ENCODE data around the gene YTHDF1. TPM values are rescaled to one million over a fixed set of nuclear protein-coding genes. Genes with fewer than 3 reads are reported as not detected.
"Not testable (repeated sequence)": the region's sequence is repeated elsewhere in the genome, so short reads cannot be mapped to it uniquely, and the experiment has no call there.

YTHDF1 gene
- total and polyA plus RNA-seq, 7 experiments from 2014 or later, result 27.5 to 52.1 (median 42.0) TPM

DNA sequence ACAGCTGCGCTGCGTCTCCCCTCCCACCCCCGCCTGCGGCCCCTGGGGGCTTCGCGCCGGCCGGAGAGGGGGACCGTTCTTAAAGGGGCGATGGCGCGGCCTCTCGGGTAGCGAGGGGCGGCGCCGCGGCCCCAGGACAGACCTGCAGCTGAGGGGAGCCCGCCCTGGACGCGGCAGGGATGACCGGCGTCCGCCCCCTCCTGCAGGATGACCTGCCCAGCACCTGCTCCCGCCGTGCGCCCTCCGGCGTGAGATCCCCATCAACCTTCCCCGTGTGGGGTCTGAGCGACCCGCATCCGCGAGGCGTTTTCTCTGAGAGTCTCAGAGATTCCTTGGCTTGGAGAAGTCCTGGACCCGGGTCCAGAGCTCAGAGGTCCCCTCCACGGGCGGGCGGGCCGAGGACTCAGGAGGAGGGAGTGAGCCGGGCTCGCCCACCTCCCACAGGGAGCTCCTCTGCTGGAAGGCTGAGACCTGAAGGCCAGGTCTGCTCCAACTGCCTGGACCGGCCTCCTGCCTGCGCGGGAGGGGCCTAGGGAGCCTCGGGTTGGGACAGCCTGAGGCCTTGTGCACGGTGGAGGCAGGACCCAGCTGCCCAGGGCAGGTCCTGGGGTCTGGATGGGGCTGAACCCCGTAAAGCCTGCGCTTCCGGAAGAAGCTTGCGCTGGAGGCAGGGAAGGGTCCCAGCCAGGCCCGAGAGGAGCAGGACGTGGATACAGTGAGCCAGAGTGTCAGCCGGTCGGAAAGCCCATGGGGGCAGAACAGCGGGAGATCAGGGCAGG, 38.9 kb upstream of the YTHDF1 start:
- CTCF ChIA-PET, result no interaction called here

DNA sequence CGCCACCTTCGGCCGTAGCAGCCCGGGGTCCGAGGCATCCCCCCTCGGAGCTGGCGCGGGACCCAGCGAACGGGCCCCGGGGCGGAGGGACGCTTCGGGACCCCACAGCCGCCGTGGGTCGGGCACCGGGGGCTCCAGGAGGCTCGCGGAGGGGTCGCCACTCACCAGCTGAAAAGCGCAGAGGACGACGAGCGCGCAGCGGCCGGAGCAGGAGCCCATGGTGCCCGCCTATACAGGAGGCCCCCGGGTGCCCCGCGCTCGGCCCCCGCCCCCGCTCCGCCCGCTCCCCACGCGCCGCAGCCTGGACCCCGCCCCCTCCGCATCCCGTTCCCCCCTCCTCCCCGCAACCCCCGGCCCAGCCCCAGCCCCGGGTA, 38.3 kb upstream of the YTHDF1 start, which contains the start of gene NKAIN4:
Gene NKAIN4 (minus strand): TSS at position 232 of the 374 bp plus-strand sequence. CDS start 13 bp downstream, at position 219.
- peaks cover 46 to 65% (median 50%) of the 10 kb centered on the region in 5 donors for H3K27me3 Mint-ChIP-seq
- intact Hi-C loops (cut with micrococcal nuclease), result no loop called here
- DNase-seq (no peak), ATAC-seq (no peak)
- H3K36me3 Mint-ChIP-seq, result peaks cover 0 to 1% (median 0%) of the 10 kb centered on the region in 5 donors
- CTCF ChIA-PET, result no interaction called here
- peaks cover 0 to 2% (median 0%) of the 10 kb centered on the region in 11 donors for H3K9me3 Mint-ChIP-seq
- H3K27ac Mint-ChIP-seq, result no peak within 1 kb of the TSS
- POLR2A ChIA-PET, result no interaction called here
- H3K27ac ChIP-seq (ENCODE audit: low read depth, low read length), result no peak within 1 kb of the TSS
- H3K4me1 Mint-ChIP-seq, result peaks cover 0 to 9% (median 8%) of the 10 kb centered on the region in 7 donors
- H3K4me3 Mint-ChIP-seq, result peak within 1 kb of the TSS in 7 of 10 donors; percentile 57 to 75 (median 63)
- no peak within 1 kb of the TSS for H3K4me3 ChIP-seq (ENCODE audit: low read length)
- H3K36me3 ChIP-seq (ENCODE audit: control insufficient read depth in 2 of 3, insufficient read depth in 3 of 3, low read length in 3 of 3), result no peaks in the 10 kb centered on the region
- no peaks in the 10 kb centered on the region for H3K27me3 ChIP-seq (ENCODE audit: control insufficient read depth in 2 of 2, insufficient read depth in 2 of 2, low read length in 2 of 2)
- H3K4me1 ChIP-seq (ENCODE audit: control insufficient read depth in 2 of 2, insufficient read depth in 2 of 2, low read length in 2 of 2), result no peaks in the 10 kb centered on the region
- no peaks in the 10 kb centered on the region for H3K9me3 ChIP-seq (ENCODE audit: control insufficient read depth in 2 of 3, low read length in 3 of 3)

More for the DNA sequence above, 38.9 kb upstream of the YTHDF1 start:
- no peaks in the 10 kb centered on the region for H3K27me3 ChIP-seq (ENCODE audit: control insufficient read depth in 2 of 2, insufficient read depth in 2 of 2, low read length in 2 of 2)
- H3K27ac ChIP-seq (ENCODE audit: low read depth, low read length), result no peak overlapping the region
- Mint-ChIP-seq H3K27ac (no peak overlapping the region), H3K4me3 (peak overlapping the region in 7 of 10 donors; percentile 57 to 75 (median 63)), H3K9me3 (peaks cover 0 to 2% (median 0%) of the 10 kb centered on the region in 11 donors), H3K4me1 (peaks cover 0 to 9% (median 8%) of the 10 kb centered on the region in 7 donors), H3K27me3 (peaks cover 45 to 71% (median 50%) of the 10 kb centered on the region in 5 donors), H3K36me3 (peaks cover 0 to 1% (median 0%) of the 10 kb centered on the region in 5 donors)
- H3K4me1 ChIP-seq (ENCODE audit: control insufficient read depth in 2 of 2, insufficient read depth in 2 of 2, low read length in 2 of 2), result no peaks in the 10 kb centered on the region
- POLR2A ChIA-PET, result no interaction called here
- no peaks in the 10 kb centered on the region for H3K9me3 ChIP-seq (ENCODE audit: control insufficient read depth in 2 of 3, low read length in 3 of 3)
- no peak overlapping the region for H3K4me3 ChIP-seq (ENCODE audit: low read length)
- H3K36me3 ChIP-seq (ENCODE audit: control insufficient read depth in 2 of 3, insufficient read depth in 3 of 3, low read length in 3 of 3), result no peaks in the 10 kb centered on the region
- DNase-seq, result no peak
- intact Hi-C loops (cut with micrococcal nuclease), result no loop called here
- no peak for ATAC-seq

DNA sequence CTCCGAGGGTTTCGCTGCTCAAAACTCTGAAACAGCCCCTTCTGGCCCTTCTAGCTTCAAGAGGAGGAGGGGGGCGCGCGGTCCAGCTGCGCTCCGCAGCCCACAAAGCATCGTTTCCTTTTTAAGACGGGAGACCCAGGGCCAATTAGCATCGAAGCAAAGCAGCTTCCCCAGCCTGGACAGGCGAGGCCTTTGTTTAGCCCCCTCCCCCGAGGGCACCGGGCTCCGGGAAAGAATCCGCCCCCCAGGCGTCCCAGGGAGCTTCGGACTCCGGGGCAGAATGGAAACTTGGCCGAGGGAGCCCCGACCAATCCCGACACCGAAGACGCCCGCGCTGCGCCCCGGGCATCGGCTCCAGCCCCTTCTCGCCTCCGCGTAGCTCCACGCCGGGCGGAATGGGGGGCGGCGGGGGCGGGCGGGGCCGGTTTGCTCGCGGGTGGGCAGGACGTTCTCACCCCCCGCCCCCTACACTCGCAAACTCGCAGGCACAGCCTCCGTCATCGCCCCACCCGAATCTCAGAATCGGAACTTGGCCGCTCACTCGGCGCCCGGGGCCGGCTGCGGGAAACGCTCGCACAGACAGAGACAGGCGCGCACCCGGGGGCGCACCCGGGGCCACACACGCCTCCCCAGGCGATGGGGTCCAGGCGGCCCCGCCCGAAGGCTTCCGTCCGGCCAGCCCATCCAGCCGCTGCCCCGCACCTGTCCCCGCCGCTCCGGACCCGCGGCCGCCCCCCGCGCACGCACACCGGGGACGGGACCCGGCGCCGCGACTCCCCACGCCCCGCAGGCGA, 37.7 kb upstream of the YTHDF1 start:
- POLR2A ChIA-PET, result no interaction called here
- no peak overlapping the region for H3K4me3 ChIP-seq (ENCODE audit: low read length)
- CTCF ChIA-PET, result no interaction called here
- Mint-ChIP-seq H3K9me3 (peaks cover 0 to 2% (median 0%) of the 10 kb centered on the region in 11 donors), H3K4me1 (peaks cover 0 to 9% (median 8%) of the 10 kb centered on the region in 7 donors), H3K36me3 (peaks cover 0 to 1% (median 0%) of the 10 kb centered on the region in 5 donors), H3K27ac (no peak overlapping the region), H3K4me3 (peak overlapping the region in 4 of 10 donors; percentile 38 to 67 (median 64)), H3K27me3 (peaks cover 45 to 70% (median 56%) of the 10 kb centered on the region in 5 donors)
- intact Hi-C loops (cut with micrococcal nuclease), result no loop called here
- H3K27ac ChIP-seq (ENCODE audit: low read depth, low read length), result no peak overlapping the region
- H3K36me3 ChIP-seq (ENCODE audit: control insufficient read depth in 2 of 3, insufficient read depth in 3 of 3, low read length in 3 of 3), result no peaks in the 10 kb centered on the region
- no peaks in the 10 kb centered on the region for H3K9me3 ChIP-seq (ENCODE audit: control insufficient read depth in 2 of 3, low read length in 3 of 3)
- H3K27me3 ChIP-seq (ENCODE audit: control insufficient read depth in 2 of 2, insufficient read depth in 2 of 2, low read length in 2 of 2), result no peaks in the 10 kb centered on the region
- no peaks in the 10 kb centered on the region for H3K4me1 ChIP-seq (ENCODE audit: control insufficient read depth in 2 of 2, insufficient read depth in 2 of 2, low read length in 2 of 2)
- DNase-seq, result no peak
- ATAC-seq, result no peak

DNA sequence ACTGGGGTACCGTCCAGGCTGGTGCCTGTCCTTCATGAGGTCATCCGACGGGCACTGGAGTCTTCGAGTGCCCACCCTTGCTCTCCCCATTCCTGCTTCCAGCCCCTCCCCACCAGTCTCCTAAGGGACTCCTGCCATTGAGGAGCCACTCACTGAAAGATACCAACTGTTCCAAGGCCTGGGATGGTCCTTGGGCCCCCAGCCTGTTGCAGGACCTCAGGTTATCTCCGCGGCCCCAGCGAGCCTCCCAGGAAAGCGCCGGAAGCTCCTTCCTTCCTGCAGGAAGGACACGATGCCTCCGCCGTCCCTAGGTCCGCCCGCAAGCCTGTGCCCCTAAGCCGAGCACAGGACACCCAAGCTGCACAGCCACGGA, 37.1 kb upstream of the YTHDF1 start:
- Histone ChIP-seq H3K4me1 (ENCODE audit: control insufficient read depth in 2 of 2, insufficient read depth in 2 of 2, low read length in 2 of 2) (no peaks in the 10 kb centered on the region), H3K9me3 (ENCODE audit: control insufficient read depth in 2 of 3, low read length in 3 of 3) (no peaks in the 10 kb centered on the region), H3K27me3 (ENCODE audit: control insufficient read depth in 2 of 2, insufficient read depth in 2 of 2, low read length in 2 of 2) (no peaks in the 10 kb centered on the region), H3K36me3 (ENCODE audit: control insufficient read depth in 2 of 3, insufficient read depth in 3 of 3, low read length in 3 of 3) (no peaks in the 10 kb centered on the region), H3K27ac (ENCODE audit: low read depth, low read length) (no peak overlapping the region), H3K4me3 (ENCODE audit: low read length) (no peak overlapping the region)
- Mint-ChIP-seq H3K9me3 (peaks cover 0 to 2% (median 0%) of the 10 kb centered on the region in 11 donors), H3K4me3 (peak overlapping the region in 9 of 10 donors; percentile 12 to 73 (median 59)), H3K36me3 (peaks cover 0 to 1% (median 0%) of the 10 kb centered on the region in 5 donors), H3K27me3 (peaks cover 49 to 75% (median 59%) of the 10 kb centered on the region in 5 donors), H3K4me1 (peaks cover 0 to 9% (median 8%) of the 10 kb centered on the region in 7 donors), H3K27ac (no peak overlapping the region)
- ATAC-seq (no peak), DNase-seq (no peak)
- CTCF ChIA-PET, result no interaction called here
- intact Hi-C loops (cut with micrococcal nuclease), result no loop called here
- POLR2A ChIA-PET, result no interaction called here

DNA sequence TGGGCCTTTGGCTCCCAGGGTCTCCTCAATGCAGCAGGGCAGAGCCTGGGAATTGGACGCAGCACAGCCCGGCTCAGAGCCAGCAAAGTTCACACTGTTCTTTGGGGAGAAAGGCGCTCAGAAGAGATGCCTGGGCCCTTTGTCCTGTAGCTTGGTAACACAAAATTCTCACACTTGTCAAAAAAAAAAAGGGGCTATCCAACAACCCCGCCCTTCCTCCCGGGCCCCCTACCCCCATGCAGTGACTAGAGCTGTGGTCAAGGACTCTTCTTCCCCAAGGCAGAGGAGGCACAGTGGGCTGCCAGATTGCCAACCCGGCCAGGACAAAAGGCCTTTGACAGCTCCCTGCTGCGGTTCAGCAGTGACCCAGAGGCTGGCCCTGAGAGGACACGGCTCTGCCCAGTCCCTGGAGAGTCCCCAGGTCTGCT, 36.4 kb upstream of the YTHDF1 start:
- no peaks in the 10 kb centered on the region for H3K36me3 ChIP-seq (ENCODE audit: control insufficient read depth in 2 of 3, insufficient read depth in 3 of 3, low read length in 3 of 3)
- Mint-ChIP-seq H3K27ac (no peak overlapping the region), H3K27me3 (peaks cover 46 to 71% (median 56%) of the 10 kb centered on the region in 5 donors), H3K36me3 (peaks cover 0 to 1% (median 0%) of the 10 kb centered on the region in 5 donors), H3K4me1 (peaks cover 0 to 9% (median 8%) of the 10 kb centered on the region in 7 donors), H3K9me3 (peaks cover 0 to 2% (median 0%) of the 10 kb centered on the region in 11 donors), H3K4me3 (peak overlapping the region in 3 of 10 donors; percentile 16 to 66 (median 38))
- ChIA-PET POLR2A (no interaction called here), CTCF (no interaction called here)
- H3K27me3 ChIP-seq (ENCODE audit: control insufficient read depth in 2 of 2, insufficient read depth in 2 of 2, low read length in 2 of 2), result no peaks in the 10 kb centered on the region
- H3K4me3 ChIP-seq (ENCODE audit: low read length), result no peak overlapping the region
- no peak for ATAC-seq
- DNase-seq, result no peak
- no peaks in the 10 kb centered on the region for H3K4me1 ChIP-seq (ENCODE audit: control insufficient read depth in 2 of 2, insufficient read depth in 2 of 2, low read length in 2 of 2)
- no peaks in the 10 kb centered on the region for H3K9me3 ChIP-seq (ENCODE audit: control insufficient read depth in 2 of 3, low read length in 3 of 3)
- H3K27ac ChIP-seq (ENCODE audit: low read depth, low read length), result no peak overlapping the region
- intact Hi-C loops (cut with micrococcal nuclease), result no loop called here

DNA sequence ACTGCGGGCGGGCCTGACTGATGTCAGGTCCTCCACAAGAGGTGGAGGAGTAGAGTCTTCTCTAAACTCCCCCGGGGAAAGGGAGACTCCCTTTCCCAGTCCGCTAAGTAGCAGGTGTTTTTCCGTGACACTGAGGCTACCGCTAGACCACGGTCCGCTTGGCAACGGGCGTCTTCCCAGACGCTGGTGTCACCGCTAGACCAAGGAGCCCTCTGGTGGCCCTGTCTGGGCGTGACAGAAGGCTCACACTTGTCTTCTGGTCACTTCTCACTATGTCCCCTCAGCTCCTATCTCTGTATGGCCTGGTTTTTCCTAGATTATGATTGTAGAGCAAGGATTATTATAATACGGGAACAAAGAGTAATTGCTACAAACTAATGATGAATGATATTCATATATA, 35.4 kb upstream of the YTHDF1 start:
- ATAC-seq; H3K36me3 Mint-ChIP-seq; POLR2A ChIA-PET; H3K9me3 Mint-ChIP-seq; CTCF ChIA-PET; H3K4me1 ChIP-seq (ENCODE audit: control insufficient read depth in 2 of 2, insufficient read depth in 2 of 2, low read length in 2 of 2); DNase-seq; H3K4me3 ChIP-seq (ENCODE audit: low read length); H3K4me1 Mint-ChIP-seq; H3K27ac Mint-ChIP-seq; H3K36me3 ChIP-seq (ENCODE audit: control insufficient read depth in 2 of 3, insufficient read depth in 3 of 3, low read length in 3 of 3); H3K9me3 ChIP-seq (ENCODE audit: control insufficient read depth in 2 of 3, low read length in 3 of 3); intact Hi-C loops (cut with micrococcal nuclease); H3K27me3 ChIP-seq (ENCODE audit: control insufficient read depth in 2 of 2, insufficient read depth in 2 of 2, low read length in 2 of 2); H3K27ac ChIP-seq (ENCODE audit: low read depth, low read length): not testable (repeated sequence)
- Mint-ChIP-seq H3K4me3 (peak overlapping the region in 1 of 10 donors; percentile 30), H3K27me3 (peaks cover 38 to 61% (median 46%) of the 10 kb centered on the region in 5 donors)
